SK-N-SH (cell line): ENCODE measurements around the gene IL12RB1.

Experiments
- EP300 ChIP-seq, 2 experiments: IDR thresholded peaks; 2 replicates each; pipeline versions ENCODE4 v1.4.0 to v1.6.1; 2012; ENCODE audit warnings: borderline replicate concordance in 1 of 2, low read depth in 1 of 2, low read length in 1 of 2
- EZH2phosphoT487 ChIP-seq: fragments of 200-600 bp; sonication (generic); IDR thresholded peaks from 2 replicates; pipeline ENCODE4 v1.6.1; 2017; ENCODE audit warnings: low read depth, mixed run types, mild to moderate bottlenecking, antibody characterized with exemption, moderate library complexity, borderline replicate concordance
- POLR2AphosphoS5 ChIP-seq: IDR thresholded peaks from 2 replicates; pipeline ENCODE4 v1.6.1; 2012; ENCODE audit warnings: low read depth, low read length
- RAD21 ChIP-seq: IDR thresholded peaks from 2 replicates; pipeline ENCODE4 v1.6.1; 2012; ENCODE audit warnings: mild to moderate bottlenecking, low read length
- SIN3A ChIP-seq: IDR thresholded peaks from 2 replicates; pipeline ENCODE4 v1.6.1; 2012; ENCODE audit warnings: low read depth, mild to moderate bottlenecking, low read length, moderate library complexity, borderline replicate concordance
- TAF1 ChIP-seq: IDR thresholded peaks from 2 replicates; pipeline ENCODE4 v1.6.1; 2012; ENCODE audit warnings: low read depth, mild to moderate bottlenecking, low read length, moderate library complexity, borderline replicate concordance
- YY1 ChIP-seq: IDR thresholded peaks from 2 replicates; pipeline ENCODE4 v1.4.0; 2012; ENCODE audit warnings: low read depth, mild to moderate bottlenecking
- TF ChIP-seq, protein P1 (sequence below): fragments of 200-600 bp; sonication (generic); IDR thresholded peaks from 2 replicates; pipeline ENCODE4 v1.6.1; 2017; ENCODE audit warnings: antibody characterized with exemption, mild to moderate bottlenecking, moderate library complexity
- TF ChIP-seq, protein P2 (sequence below): fragments of 150-350 bp; IDR thresholded peaks from 2 replicates; pipeline ENCODE4 v1.6.1; 2017; ENCODE audit warnings: antibody characterized with exemption, low read length, low read depth, borderline replicate concordance
- TF ChIP-seq, protein P3 (sequence below): IDR thresholded peaks from 2 replicates; pipeline ENCODE4 v1.6.1; 2012; ENCODE audit warnings: mild to moderate bottlenecking, low read depth, low read length, moderate library complexity

DNA sequence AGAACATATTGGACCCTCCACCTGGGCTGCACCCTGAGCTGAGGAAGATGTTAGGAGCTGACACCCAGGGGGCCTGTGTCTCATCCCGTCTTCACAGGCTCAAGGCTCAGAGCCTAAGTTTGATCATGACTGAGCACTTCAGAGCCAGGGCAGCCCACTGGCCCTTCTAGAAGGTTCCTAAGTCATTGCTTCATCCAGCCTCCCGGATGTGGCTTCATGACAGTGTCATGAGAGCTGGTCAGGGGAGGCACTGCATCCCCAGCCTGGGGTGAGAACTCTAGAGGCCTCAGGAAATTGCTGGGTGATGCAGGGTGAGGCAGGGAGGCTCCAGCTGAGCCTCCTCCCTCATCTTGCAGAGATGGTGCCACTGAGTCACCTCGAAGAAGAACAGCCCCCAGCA is 41.3 kb upstream of the IL12RB1 start:
- TF ChIP-seq, protein P1, sequence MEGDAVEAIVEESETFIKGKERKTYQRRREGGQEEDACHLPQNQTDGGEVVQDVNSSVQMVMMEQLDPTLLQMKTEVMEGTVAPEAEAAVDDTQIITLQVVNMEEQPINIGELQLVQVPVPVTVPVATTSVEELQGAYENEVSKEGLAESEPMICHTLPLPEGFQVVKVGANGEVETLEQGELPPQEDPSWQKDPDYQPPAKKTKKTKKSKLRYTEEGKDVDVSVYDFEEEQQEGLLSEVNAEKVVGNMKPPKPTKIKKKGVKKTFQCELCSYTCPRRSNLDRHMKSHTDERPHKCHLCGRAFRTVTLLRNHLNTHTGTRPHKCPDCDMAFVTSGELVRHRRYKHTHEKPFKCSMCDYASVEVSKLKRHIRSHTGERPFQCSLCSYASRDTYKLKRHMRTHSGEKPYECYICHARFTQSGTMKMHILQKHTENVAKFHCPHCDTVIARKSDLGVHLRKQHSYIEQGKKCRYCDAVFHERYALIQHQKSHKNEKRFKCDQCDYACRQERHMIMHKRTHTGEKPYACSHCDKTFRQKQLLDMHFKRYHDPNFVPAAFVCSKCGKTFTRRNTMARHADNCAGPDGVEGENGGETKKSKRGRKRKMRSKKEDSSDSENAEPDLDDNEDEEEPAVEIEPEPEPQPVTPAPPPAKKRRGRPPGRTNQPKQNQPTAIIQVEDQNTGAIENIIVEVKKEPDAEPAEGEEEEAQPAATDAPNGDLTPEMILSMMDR = no peak
- TF ChIP-seq RAD21 (no peak), POLR2AphosphoS5 (no peak), YY1 (no peak), TAF1 (no peak), SIN3A (no peak), EZH2phosphoT487 (no peak), EP300 (IDR thresholded peaks at IDR 0.05; ENCODE audit: borderline replicate concordance in 1 of 2, low read depth in 1 of 2, low read length in 1 of 2) (no peak)
- TF ChIP-seq, protein P2, sequence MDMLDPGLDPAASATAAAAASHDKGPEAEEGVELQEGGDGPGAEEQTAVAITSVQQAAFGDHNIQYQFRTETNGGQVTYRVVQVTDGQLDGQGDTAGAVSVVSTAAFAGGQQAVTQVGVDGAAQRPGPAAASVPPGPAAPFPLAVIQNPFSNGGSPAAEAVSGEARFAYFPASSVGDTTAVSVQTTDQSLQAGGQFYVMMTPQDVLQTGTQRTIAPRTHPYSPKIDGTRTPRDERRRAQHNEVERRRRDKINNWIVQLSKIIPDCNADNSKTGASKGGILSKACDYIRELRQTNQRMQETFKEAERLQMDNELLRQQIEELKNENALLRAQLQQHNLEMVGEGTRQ = no peak
- TF ChIP-seq, protein P3, sequence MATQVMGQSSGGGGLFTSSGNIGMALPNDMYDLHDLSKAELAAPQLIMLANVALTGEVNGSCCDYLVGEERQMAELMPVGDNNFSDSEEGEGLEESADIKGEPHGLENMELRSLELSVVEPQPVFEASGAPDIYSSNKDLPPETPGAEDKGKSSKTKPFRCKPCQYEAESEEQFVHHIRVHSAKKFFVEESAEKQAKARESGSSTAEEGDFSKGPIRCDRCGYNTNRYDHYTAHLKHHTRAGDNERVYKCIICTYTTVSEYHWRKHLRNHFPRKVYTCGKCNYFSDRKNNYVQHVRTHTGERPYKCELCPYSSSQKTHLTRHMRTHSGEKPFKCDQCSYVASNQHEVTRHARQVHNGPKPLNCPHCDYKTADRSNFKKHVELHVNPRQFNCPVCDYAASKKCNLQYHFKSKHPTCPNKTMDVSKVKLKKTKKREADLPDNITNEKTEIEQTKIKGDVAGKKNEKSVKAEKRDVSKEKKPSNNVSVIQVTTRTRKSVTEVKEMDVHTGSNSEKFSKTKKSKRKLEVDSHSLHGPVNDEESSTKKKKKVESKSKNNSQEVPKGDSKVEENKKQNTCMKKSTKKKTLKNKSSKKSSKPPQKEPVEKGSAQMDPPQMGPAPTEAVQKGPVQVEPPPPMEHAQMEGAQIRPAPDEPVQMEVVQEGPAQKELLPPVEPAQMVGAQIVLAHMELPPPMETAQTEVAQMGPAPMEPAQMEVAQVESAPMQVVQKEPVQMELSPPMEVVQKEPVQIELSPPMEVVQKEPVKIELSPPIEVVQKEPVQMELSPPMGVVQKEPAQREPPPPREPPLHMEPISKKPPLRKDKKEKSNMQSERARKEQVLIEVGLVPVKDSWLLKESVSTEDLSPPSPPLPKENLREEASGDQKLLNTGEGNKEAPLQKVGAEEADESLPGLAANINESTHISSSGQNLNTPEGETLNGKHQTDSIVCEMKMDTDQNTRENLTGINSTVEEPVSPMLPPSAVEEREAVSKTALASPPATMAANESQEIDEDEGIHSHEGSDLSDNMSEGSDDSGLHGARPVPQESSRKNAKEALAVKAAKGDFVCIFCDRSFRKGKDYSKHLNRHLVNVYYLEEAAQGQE = no peak
